HepG2 (cell line): ENCODE measurements around the gene KRCC1.

Experiments used
- MEF2D ChIP-seq: sonication (generic); formaldehyde crosslinking; IDR thresholded peaks from 2 replicates; pipeline ENCODE4 v1.5.1; 2020; ENCODE audit warnings: mild to moderate bottlenecking, missing genetic modification reagents
- TERF1 ChIP-seq: sonication (generic); formaldehyde crosslinking; IDR thresholded peaks from 2 replicates; pipeline ENCODE4 v1.8.0; 2022; ENCODE audit warnings: mild to moderate bottlenecking, missing genetic modification reagents, moderate library complexity

- no peak for TF ChIP-seq MEF2D (CRISPR knock-in tag)
- no peak for TF ChIP-seq TERF1
Measured at GRCh38 chr2:88099798-88100488, 44.4 kb upstream of the KRCC1 start.
